ENCODE data around the gene EDEM3.
A peak's percentile ranks its signal among the peaks of the same experiment; 100 is the strongest.
"Not testable (repeated sequence)": the region's sequence is repeated elsewhere in the genome, so short reads cannot be mapped to it uniquely, and the experiment has no call there.

Gene EDEM3

GRCh38 chr1:184767591-184767990, 12.9 kb upstream of the EDEM3 start:
- DNase-seq: no peak

- no peak for DNase-seq
Observed at GRCh38 chr1:184764483-184764882, 9.8 kb upstream of the EDEM3 start.

GRCh38 chr1:184763520-184763919, 8.9 kb upstream of the EDEM3 start:
- not testable (repeated sequence) for DNase-seq

- no peak for DNase-seq
Observed at GRCh38 chr1:184761969-184762485, 7.4 kb upstream of the EDEM3 start.

- DNase-seq: no peak
Observed at GRCh38 chr1:184759651-184760050, 5.0 kb upstream of the EDEM3 start.

GRCh38 chr1:184759112-184759511, 4.5 kb upstream of the EDEM3 start:
- DNase-seq: no peak

GRCh38 chr1:184757891-184758290, 3.2 kb upstream of the EDEM3 start:
- no peak for DNase-seq

GRCh38 chr1:184757406-184757805, 2.7 kb upstream of the EDEM3 start:
- no peak for DNase-seq

GRCh38 chr1:184755226-184756065, 788 bp upstream of the EDEM3 start:
- DNase-seq: no peak

- DNase-seq: peak; percentile 26
Observed at GRCh38 chr1:184753608-184754475, 816 bp downstream of the EDEM3 start.

- no peak for DNase-seq
Observed at GRCh38 chr1:184753117-184753516, 1.5 kb downstream of the EDEM3 start.

GRCh38 chr1:184752656-184753055, 2.0 kb downstream of the EDEM3 start:
- no peak for DNase-seq

- DNase-seq: no peak
Observed at GRCh38 chr1:184748740-184749139, 5.9 kb downstream of the EDEM3 start.

GRCh38 chr1:184747089-184747955, 7.3 kb downstream of the EDEM3 start:
- DNase-seq: no peak

GRCh38 chr1:184745929-184746638, 8.6 kb downstream of the EDEM3 start:
- no peak for DNase-seq

GRCh38 chr1:184745110-184745509, 9.5 kb downstream of the EDEM3 start:
- DNase-seq: no peak

- DNase-seq: no peak
Observed at GRCh38 chr1:184743062-184743756, 11.4 kb downstream of the EDEM3 start.

GRCh38 chr1:184740344-184740743, 14.3 kb downstream of the EDEM3 start:
- DNase-seq: no peak

- DNase-seq: no peak
Observed at GRCh38 chr1:184739796-184740195, 14.9 kb downstream of the EDEM3 start.

GRCh38 chr1:184739070-184739469, 15.6 kb downstream of the EDEM3 start:
- no peak for DNase-seq

- DNase-seq: no peak
Observed at GRCh38 chr1:184734980-184735379, 19.7 kb downstream of the EDEM3 start.

Data from NCI-H1092 (cell line).